ENCODE measurements around the gene HTR3D. TPM values are rescaled to one million over a fixed set of nuclear protein-coding genes. Genes with fewer than 3 reads are reported as not detected.

HTR3D gene
- total and polyA plus RNA-seq, 12 donors, result not detected

GRCh38 chr3:184082034-184082433 is 50.5 kb downstream of the HTR3D start:
- Histone ChIP-seq H3K4me1 (replicated peaks in 1 of 2) (no peaks in the 10 kb centered on the region), H3K9me3 (replicated peaks in 1 of 3) (no peaks in the 10 kb centered on the region), H3K4me3 (no peak overlapping the region), H3K27ac (no peak overlapping the region), H3K36me3 (replicated peaks in 1 of 2) (no peaks in the 10 kb centered on the region), H3K27me3 (no peaks in the 10 kb centered on the region)
- no peak for DNase-seq
- TF ChIP-seq POLR2A (IDR thresholded peaks at IDR 0.05), result no peak
- TF ChIP-seq, protein P1, sequence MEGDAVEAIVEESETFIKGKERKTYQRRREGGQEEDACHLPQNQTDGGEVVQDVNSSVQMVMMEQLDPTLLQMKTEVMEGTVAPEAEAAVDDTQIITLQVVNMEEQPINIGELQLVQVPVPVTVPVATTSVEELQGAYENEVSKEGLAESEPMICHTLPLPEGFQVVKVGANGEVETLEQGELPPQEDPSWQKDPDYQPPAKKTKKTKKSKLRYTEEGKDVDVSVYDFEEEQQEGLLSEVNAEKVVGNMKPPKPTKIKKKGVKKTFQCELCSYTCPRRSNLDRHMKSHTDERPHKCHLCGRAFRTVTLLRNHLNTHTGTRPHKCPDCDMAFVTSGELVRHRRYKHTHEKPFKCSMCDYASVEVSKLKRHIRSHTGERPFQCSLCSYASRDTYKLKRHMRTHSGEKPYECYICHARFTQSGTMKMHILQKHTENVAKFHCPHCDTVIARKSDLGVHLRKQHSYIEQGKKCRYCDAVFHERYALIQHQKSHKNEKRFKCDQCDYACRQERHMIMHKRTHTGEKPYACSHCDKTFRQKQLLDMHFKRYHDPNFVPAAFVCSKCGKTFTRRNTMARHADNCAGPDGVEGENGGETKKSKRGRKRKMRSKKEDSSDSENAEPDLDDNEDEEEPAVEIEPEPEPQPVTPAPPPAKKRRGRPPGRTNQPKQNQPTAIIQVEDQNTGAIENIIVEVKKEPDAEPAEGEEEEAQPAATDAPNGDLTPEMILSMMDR (IDR thresholded peaks at IDR 0.05), result no peak
- WGBS, 4 donors, result 87 to 92% (median 91%) methylated on average over 7 to 10 of the region's 10 CpGs
- intact Hi-C loops (cut with DNase I), result no loop called here

GRCh38 chr3:184082465-184082864 is 50.9 kb downstream of the HTR3D start:
- H3K4me1 ChIP-seq (replicated peaks in 1 of 2), result no peaks in the 10 kb centered on the region
- H3K9me3 ChIP-seq (replicated peaks in 1 of 3), result no peaks in the 10 kb centered on the region
- no peak overlapping the region for H3K27ac ChIP-seq
- intact Hi-C loops (cut with DNase I), result no loop called here
- no peak for TF ChIP-seq POLR2A (IDR thresholded peaks at IDR 0.05)
- DNase-seq, result no peak
- 58 to 73% (median 70%) methylated on average over 2 of the region's 2 CpGs for WGBS, 4 donors
- no peaks in the 10 kb centered on the region for H3K36me3 ChIP-seq (replicated peaks in 1 of 2)
- H3K27me3 ChIP-seq, result no peaks in the 10 kb centered on the region
- no peak overlapping the region for H3K4me3 ChIP-seq

GRCh38 chr3:184085389-184085852 is 53.9 kb downstream of the HTR3D start:
- TF ChIP-seq, protein P1 (IDR thresholded peaks at IDR 0.05), result no peak
- no peak for TF ChIP-seq POLR2A (IDR thresholded peaks at IDR 0.05)
- 56 to 68% (median 60%) methylated on average over 3 of the region's 3 CpGs for WGBS, 4 donors
- Histone ChIP-seq H3K9me3 (replicated peaks in 1 of 3) (no peaks in the 10 kb centered on the region), H3K4me3 (no peak overlapping the region), H3K27ac (no peak overlapping the region), H3K4me1 (replicated peaks in 1 of 2) (no peaks in the 10 kb centered on the region), H3K36me3 (replicated peaks in 1 of 2) (no peaks in the 10 kb centered on the region), H3K27me3 (no peaks in the 10 kb centered on the region)
- no peak for DNase-seq
- intact Hi-C loops (cut with DNase I), result no loop called here

Small RNAs within 50 kb of the gene (small RNA-seq; reads per million reads assigned to genes)
- gene RF00019, result 0 reads per million in 2 donors

Other genes with a start within 250 kb of the HTR3D start
- gene MAP6D1, start 206.2 kb upstream of the HTR3D start, total RNA-seq, result 1 to 10 TPM in 7 of 9 donors, under 1 TPM in 1, not detected in 1; 0.52 to 3.0 (median 1.7) TPM
- gene MAP6D1, start 206.2 kb upstream of the HTR3D start, polyA plus RNA-seq, result 1 to 10 TPM in 1 of 3 donors, under 1 TPM in 1, not detected in 1; 0.27 to 2.5 TPM
- gene PARL, start 146.9 kb upstream of the HTR3D start, total RNA-seq, result 10 to 100 TPM; 29.4 to 83.4 (median 45.3) TPM
- 100 to 1,000 TPM in 2 of 3 donors, 10 to 100 TPM in 1; 56.4 to 119 (median 116) TPM for gene PARL, start 146.9 kb upstream of the HTR3D start, polyA plus RNA-seq
- gene ABCC5, start 13.9 kb upstream of the HTR3D start, total RNA-seq, result 10 to 100 TPM; 11.4 to 45.3 (median 24.8) TPM
- 10 to 100 TPM; 20.8 to 53.9 (median 33.2) TPM for gene ABCC5, start 13.9 kb upstream of the HTR3D start, polyA plus RNA-seq
- gene HTR3C, start 21.3 kb downstream of the HTR3D start, total RNA-seq, result not detected
- under 1 TPM in 1 of 3 donors, not detected in 2; 0.03 TPM for gene HTR3C, start 21.3 kb downstream of the HTR3D start, polyA plus RNA-seq
- gene HTR3E, start 65.3 kb downstream of the HTR3D start, total RNA-seq, result not detected
- not detected for gene HTR3E, start 65.3 kb downstream of the HTR3D start, polyA plus RNA-seq
- gene EIF2B5, start 103.6 kb downstream of the HTR3D start, total RNA-seq, result 10 to 100 TPM; 19.1 to 50.8 (median 40.2) TPM
- gene EIF2B5, start 103.6 kb downstream of the HTR3D start, polyA plus RNA-seq, result 10 to 100 TPM; 45.9 to 56.1 (median 49.0) TPM
- gene DVL3, start 123.6 kb downstream of the HTR3D start, total RNA-seq, result 10 to 100 TPM; 34.1 to 94.1 (median 64.2) TPM
- gene DVL3, start 123.6 kb downstream of the HTR3D start, polyA plus RNA-seq, result 10 to 100 TPM; 45.8 to 92.9 (median 69.8) TPM
- 100 to 1,000 TPM; 305 to 700 (median 594) TPM for gene AP2M1, start 143.1 kb downstream of the HTR3D start, total RNA-seq
- 100 to 1,000 TPM; 250 to 882 (median 362) TPM for gene AP2M1, start 143.1 kb downstream of the HTR3D start, polyA plus RNA-seq
- gene ABCF3, start 154.5 kb downstream of the HTR3D start, total RNA-seq, result 100 to 1,000 TPM in 8 of 9 donors, 10 to 100 TPM in 1; 93.6 to 292 (median 150) TPM
- 100 to 1,000 TPM; 189 to 353 (median 289) TPM for gene ABCF3, start 154.5 kb downstream of the HTR3D start, polyA plus RNA-seq
- 100 to 1,000 TPM in 3 of 9 donors, 10 to 100 TPM in 5, 1 to 10 TPM in 1; 1.1 to 140 (median 65.8) TPM for gene VWA5B2, start 197.8 kb downstream of the HTR3D start, total RNA-seq
- 1,000 to 10,000 TPM in 1 of 3 donors, 100 to 1,000 TPM in 1, 10 to 100 TPM in 1; 29.8 to 1,120 (median 268) TPM for gene VWA5B2, start 197.8 kb downstream of the HTR3D start, polyA plus RNA-seq
- gene ALG3, start 217.2 kb downstream of the HTR3D start, total RNA-seq, result 100 to 1,000 TPM in 1 of 9 donors, 10 to 100 TPM in 8; 27.7 to 107 (median 59.0) TPM
- gene ALG3, start 217.2 kb downstream of the HTR3D start, polyA plus RNA-seq, result 10 to 100 TPM; 32.8 to 71.4 (median 42.3) TPM
- 1 to 10 TPM; 2.7 to 8.3 (median 4.3) TPM for gene EEF1AKMT4, start 217.9 kb downstream of the HTR3D start, total RNA-seq
- 1 to 10 TPM; 1.8 to 6.6 (median 2.5) TPM for gene EEF1AKMT4, start 217.9 kb downstream of the HTR3D start, polyA plus RNA-seq
- gene CAMK2N2, start 229.8 kb downstream of the HTR3D start, total RNA-seq, result 10 to 100 TPM in 2 of 9 donors, 1 to 10 TPM in 4, under 1 TPM in 1, not detected in 2; 0.47 to 39.3 (median 6.9) TPM
- gene CAMK2N2, start 229.8 kb downstream of the HTR3D start, polyA plus RNA-seq, result 10 to 100 TPM in 2 of 3 donors, 1 to 10 TPM in 1; 6.1 to 24.2 (median 12.4) TPM
- gene ECE2, start 244.3 kb downstream of the HTR3D start, total RNA-seq, result 1 to 10 TPM in 3 of 9 donors, under 1 TPM in 2, not detected in 4; 0.27 to 9.3 (median 4.5) TPM
- gene ECE2, start 244.3 kb downstream of the HTR3D start, polyA plus RNA-seq, result 10 to 100 TPM in 1 of 3 donors, 1 to 10 TPM in 2; 3.0 to 15.2 (median 8.2) TPM

All from adrenal gland (tissue), 12 donors.